HCT116 (cell line): Measurements from ENCODE around the gene CKAP2L. TPM values are rescaled to one million over a fixed set of nuclear protein-coding genes. Genes with fewer than 3 reads are reported as not detected.

Experiments used
- ATAC-seq: fragments of 200-7000 bp; cut with Tn5 transposase; 2 replicates; pipeline ENCODE4 v1.9.1; 2020; ENCODE audit warnings: mild to moderate bottlenecking, moderate library complexity
- BruUV-seq: library from RNA; stranded (reverse); fragments of 400-500 nt; replicated peaks from 2 replicates; lab custom pipeline; 2021; lab: Mats Ljungman, UMichigan
- CTCF ChIA-PET: fragments of 300-600 bp; sonication (Branson Sonifier 250); formaldehyde crosslinking; loops from one replicate; lab custom pipeline; 2021; ENCODE audit warnings: antibody characterized with exemption; lab: Charles Lee
- POLR2A ChIA-PET: fragments of 300-600, 350-600 bp; sonication (Branson Sonifier 250); formaldehyde crosslinking; loops from one replicate; lab custom pipeline; 2021; ENCODE audit warnings: antibody characterized with exemption; lab: Charles Lee
- RAD21 ChIA-PET, 2 experiments: fragments of 300-600 bp; sonication (Branson Sonifier 250); formaldehyde crosslinking; loops; one replicate each; lab custom pipeline; 2023; ENCODE audit warnings: low total read pairs in 2 of 2; ENCODE audit not compliant: uncharacterized antibody in 2 of 2, unreplicated experiment in 2 of 2, low non-redundant PET in 1 of 2; lab: Charles Lee
- DNase-seq: peaks from one replicate; pipeline ENCODE4 v3.0.0-alpha.2; 2010; ENCODE audit warnings: low read depth, low spot score
- H2AFZ ChIP-seq: fragments of 200-600 bp; shearing (Covaris generic), sonication (generic); 2 replicates; pipeline ENCODE4 v1.6.1; 2017; ENCODE audit warnings: low read depth, mixed run types, mixed read lengths, antibody characterized with exemption, low read length; ENCODE audit not compliant: poor library complexity, severe bottlenecking
- H3K27ac ChIP-seq: 2 replicates; pipeline ENCODE4 v1.5.1; 2012; ENCODE audit warnings: low read depth, low read length
- H3K27me3 ChIP-seq: fragments of 200-600 bp; sonication (generic); 2 replicates; pipeline ENCODE4 v1.6.1; 2016; ENCODE audit warnings: mixed run types, low read length, mixed read lengths; ENCODE audit not compliant: insufficient read depth
- H3K36me3 ChIP-seq, 2 experiments: fragments of 200-500 bp in 1 of 2; fragments of 200-600 bp in 1 of 2; sonication (Bioruptor generic) in 1 of 2; sonication (generic) in 1 of 2; 2 replicates each; pipeline versions ENCODE4 v1.5.1 to v1.6.1; 2014 to 2016; ENCODE audit warnings: low read length in 2 of 2, inconsistent platforms in 1 of 2, mixed read lengths in 1 of 2, mixed run types in 1 of 2; ENCODE audit not compliant: insufficient read depth in 2 of 2, control insufficient read depth in 1 of 2
- H3K4me1 ChIP-seq, 2 experiments: fragments of 200-600 bp in 1 of 2; sonication (generic) in 1 of 2; 2 replicates each; pipeline versions ENCODE4 v1.5.1 to v1.6.1; 2012 to 2017; ENCODE audit warnings: low read length in 2 of 2, inconsistent platforms in 1 of 2, mild to moderate bottlenecking in 1 of 2, mixed read lengths in 1 of 2, mixed run types in 1 of 2, moderate library complexity in 1 of 2; ENCODE audit not compliant: insufficient read depth in 2 of 2, control insufficient read depth in 1 of 2
- H3K4me2 ChIP-seq: fragments of 200-600 bp; sonication (generic); 2 replicates; pipeline ENCODE4 v1.6.1; 2017; ENCODE audit warnings: mixed run types, low read length, mixed read lengths
- H3K4me3 ChIP-seq, 2 experiments: fragments of 200-600 bp in 1 of 2; sonication (generic) in 1 of 2; replicated peaks in 1 of 2; 2 replicates each; pipeline ENCODE4 v1.5.1; 2011 to 2016; ENCODE audit warnings: low read length in 2 of 2, control low read depth in 1 of 2, low read depth in 1 of 2, mild to moderate bottlenecking in 1 of 2, mixed read lengths in 1 of 2, mixed run types in 1 of 2
- H3K79me2 ChIP-seq: fragments of 200-600 bp; sonication (generic); 2 replicates; pipeline ENCODE4 v1.6.1; 2017; ENCODE audit warnings: mild to moderate bottlenecking, mixed run types, low read length, moderate library complexity, mixed read lengths; ENCODE audit not compliant: insufficient read depth
- H3K9ac ChIP-seq: fragments of 200-600 bp; sonication (generic); 2 replicates; pipeline ENCODE4 v1.6.1; 2016; ENCODE audit warnings: low read length, mixed read lengths
- H3K9me2 ChIP-seq: fragments of 200-600 bp; sonication (generic), shearing (Covaris generic); 2 replicates; pipeline ENCODE4 v1.6.1; 2017; ENCODE audit warnings: mixed run types, mild to moderate bottlenecking, moderate library complexity; ENCODE audit not compliant: insufficient read depth
- H3K9me3 ChIP-seq, 2 experiments: fragments of 200-500 bp in 1 of 2; fragments of 200-600 bp in 1 of 2; sonication (Bioruptor generic) in 1 of 2; sonication (generic) in 1 of 2; 2 replicates each; pipeline ENCODE4 v1.6.1; 2014 to 2017; ENCODE audit warnings: low read length in 2 of 2, mixed read lengths in 2 of 2, inconsistent platforms in 1 of 2, low read depth in 1 of 2, mild to moderate bottlenecking in 1 of 2, mixed run types in 1 of 2, moderate library complexity in 1 of 2; ENCODE audit not compliant: control insufficient read depth in 1 of 2, insufficient read depth in 1 of 2
- H4K20me1 ChIP-seq: fragments of 200-600 bp; sonication (generic), shearing (Covaris generic); 2 replicates; pipeline ENCODE4 v1.6.1; 2017; ENCODE audit warnings: mixed run types, mild to moderate bottlenecking, moderate library complexity; ENCODE audit not compliant: insufficient read depth
- CBX3 ChIP-seq: IDR thresholded peaks from 2 replicates; pipeline ENCODE4 v1.6.1; 2012; ENCODE audit warnings: low read depth
- CEBPB ChIP-seq: IDR thresholded peaks from 2 replicates; pipeline ENCODE4 v1.6.1; 2012; ENCODE audit warnings: low read depth
- EZH2phosphoT487 ChIP-seq: fragments of 200-600 bp; IDR thresholded peaks from 2 replicates; pipeline ENCODE4 v1.6.1; 2018; ENCODE audit warnings: antibody characterized with exemption, borderline replicate concordance
- JUND ChIP-seq: IDR thresholded peaks from 2 replicates; pipeline ENCODE4 v1.6.1; 2012
- POLR2A ChIP-seq: IDR thresholded peaks from 2 replicates; pipeline ENCODE4 v1.7.0; 2011; ENCODE audit warnings: borderline replicate concordance; ENCODE audit not compliant: insufficient read depth, insufficient read length; ENCODE audit errors: extremely low read depth
- RAD21 ChIP-seq: IDR thresholded peaks from 2 replicates; pipeline ENCODE4 v1.6.1; 2012; ENCODE audit warnings: low read depth, mild to moderate bottlenecking
- REST ChIP-seq: IDR thresholded peaks from 2 replicates; pipeline ENCODE4 v1.6.1; 2012; ENCODE audit warnings: low read depth
- SIN3A ChIP-seq: IDR thresholded peaks from 2 replicates; pipeline ENCODE4 v1.6.1; 2012; ENCODE audit warnings: low read depth
- SP1 ChIP-seq: IDR thresholded peaks from 2 replicates; pipeline ENCODE4 v1.6.1; 2012; ENCODE audit warnings: low read depth
- ZBTB33 ChIP-seq: IDR thresholded peaks from 2 replicates; pipeline ENCODE4 v1.6.1; 2011; ENCODE audit warnings: mild to moderate bottlenecking, low read length, moderate library complexity; ENCODE audit not compliant: insufficient replicate concordance; ENCODE audit errors: extremely low read depth
- ZNF274 ChIP-seq: fragments of 200-500 bp; sonication (Bioruptor generic); IDR thresholded peaks from 2 replicates; pipeline ENCODE4 v1.6.1; 2014; ENCODE audit warnings: mild to moderate bottlenecking, low read depth, low read length, inconsistent platforms
- intact Hi-C: fragments of 100-400 bp; cut with micrococcal nuclease; formaldehyde crosslinking; loops from 2 replicates; pipeline ENCODE4 v1.10.0; 2022
- total RNA-seq: library from RNA; stranded (reverse); gene quantifications from one replicate; pipeline ENCODE4 v1.2.1, GENCODE V29; 2021; ENCODE audit not compliant: unreplicated experiment

The CKAP2L gene
- total RNA-seq, 1 experiment from 2014 or later: 27.5 TPM

- Histone ChIP-seq H3K4me1 (no peaks in the 10 kb centered on the region), H3K27ac (no peak overlapping the region), H3K9me3 (no peaks in the 10 kb centered on the region), H3K27me3 (no peaks in the 10 kb centered on the region), H3K9me2 (no peaks in the 10 kb centered on the region), H2AFZ (no peak overlapping the region), H3K4me3 (no peak overlapping the region), H3K9ac (no peak overlapping the region), H3K36me3 (peaks cover 26 to 65% of the 10 kb centered on the region in 2 experiments), H3K79me2 (peaks cover 20% of the 10 kb centered on the region), H4K20me1 (no peaks in the 10 kb centered on the region), H3K4me2 (no peak overlapping the region)
- TF ChIP-seq POLR2A (no peak), ZNF274 (no peak), CEBPB (no peak), SP1 (no peak), SIN3A (no peak), REST (no peak), RAD21 (no peak), EZH2phosphoT487 (no peak), JUND (no peak), ZBTB33 (no peak), CBX3 (no peak)
- ChIA-PET CTCF (interaction anchor here (1.2 kb wide), 1 partner anchor 13 kb away, joined by 3 read pairs; no protein-coding TSS in a partner anchor), RAD21 (no interaction called here), POLR2A (interaction anchor here (0.6 kb wide), 1 partner anchor 95 kb away, joined by 3 read pairs; no protein-coding TSS in a partner anchor)
- no peak for ATAC-seq
- DNase-seq: no peak
- BruUV-seq: no TSS peak
- intact Hi-C loops: no loop called here
These were observed 9.0 kb downstream of the CKAP2L start for GRCh38 chr2:112755444-112755843.
